ENCODE measurements around the gene DDX43.
"Not testable (repeated sequence)": the region's sequence is repeated elsewhere in the genome, so short reads cannot be mapped to it uniquely, and the experiment has no call there.

DDX43 gene

GRCh38 chr6:73451223-73452106, 56.8 kb downstream of the DDX43 start:
- Histone ChIP-seq H3K4me3 (replicated peaks; ENCODE audit: low read depth, low read length) (peak overlapping the region; percentile 83), H3K27me3 (replicated peaks; ENCODE audit: control insufficient read depth, insufficient read depth, low read length) (no peaks in the 10 kb centered on the region), H3K36me3 (ENCODE audit: control insufficient read depth, insufficient read depth, low read length) (no peaks in the 10 kb centered on the region)
- DNase-seq (ENCODE audit: extremely low read depth, insufficient read length), result peak; percentile 82
- no peak for TF ChIP-seq CTCF (IDR thresholded peaks at IDR 0.05; ENCODE audit: insufficient read depth, low read length, poor library complexity, severe bottlenecking)

- no peak for TF ChIP-seq CTCF (IDR thresholded peaks at IDR 0.05; ENCODE audit: insufficient read depth, low read length, poor library complexity, severe bottlenecking)
- peak within 1 kb of the TSS; percentile 83 for H3K4me3 ChIP-seq (replicated peaks; ENCODE audit: low read depth, low read length)
- peak; percentile 88 for DNase-seq (ENCODE audit: extremely low read depth, insufficient read length)
- no peaks in the 10 kb centered on the region for H3K36me3 ChIP-seq (ENCODE audit: control insufficient read depth, insufficient read depth, low read length)
- H3K27me3 ChIP-seq (replicated peaks; ENCODE audit: control insufficient read depth, insufficient read depth, low read length), result no peaks in the 10 kb centered on the region
Measured at GRCh38 chr6:73452107-73452461, 57.5 kb downstream of the DDX43 start, which contains the start of gene CGAS. TSS of gene CGAS (minus strand) at chr6:73452297. CDS start at chr6:73452181, 116 bp downstream.

GRCh38 chr6:73455865-73456629, 61.4 kb downstream of the DDX43 start:
- Histone ChIP-seq H3K27me3 (replicated peaks; ENCODE audit: control insufficient read depth, insufficient read depth, low read length) (no peaks in the 10 kb centered on the region), H3K36me3 (ENCODE audit: control insufficient read depth, insufficient read depth, low read length) (no peaks in the 10 kb centered on the region), H3K4me3 (replicated peaks; ENCODE audit: low read depth, low read length) (no peak overlapping the region)
- no peak for DNase-seq (ENCODE audit: extremely low read depth, insufficient read length)
- no peak for TF ChIP-seq CTCF (IDR thresholded peaks at IDR 0.05; ENCODE audit: insufficient read depth, low read length, poor library complexity, severe bottlenecking)

- H3K4me3 ChIP-seq (replicated peaks; ENCODE audit: low read depth, low read length); H3K36me3 ChIP-seq (ENCODE audit: control insufficient read depth, insufficient read depth, low read length); DNase-seq (ENCODE audit: extremely low read depth, insufficient read length); H3K27me3 ChIP-seq (replicated peaks; ENCODE audit: control insufficient read depth, insufficient read depth, low read length): not testable (repeated sequence)
Measured at GRCh38 chr6:73459474-73459873, 64.8 kb downstream of the DDX43 start.

GRCh38 chr6:73460056-73460455, 65.4 kb downstream of the DDX43 start:
- peaks cover 1% of the 10 kb centered on the region; the same call in 1 of the 2 replicates for H3K36me3 ChIP-seq (ENCODE audit: control insufficient read depth, insufficient read depth, low read length)
- DNase-seq (ENCODE audit: extremely low read depth, insufficient read length), result no peak
- TF ChIP-seq CTCF (IDR thresholded peaks at IDR 0.05; ENCODE audit: insufficient read depth, low read length, poor library complexity, severe bottlenecking), result no peak
- no peak overlapping the region for H3K4me3 ChIP-seq (replicated peaks; ENCODE audit: low read depth, low read length)
- H3K27me3 ChIP-seq (replicated peaks; ENCODE audit: control insufficient read depth, insufficient read depth, low read length), result no peaks in the 10 kb centered on the region
